RWPE2 (cell line): ENCODE results near the gene HJV.

Experiments
- ATAC-seq: fragments of 200-7000 bp; cut with Tn5 transposase; 3 replicates; pipeline ENCODE4 v1.9.1; 2021; ENCODE audit warnings: low read depth
- DNase-seq: peaks from one replicate; pipeline ENCODE4 v3.0.0-alpha.2; 2020; ENCODE audit warnings: low spot score
- H3K27ac ChIP-seq: fragments of 450-650 bp; 2 replicates; pipeline ENCODE4 v1.5.1; 2017; ENCODE audit warnings: mild to moderate bottlenecking; ENCODE audit not compliant: poor library complexity, severe bottlenecking
- H3K27me3 ChIP-seq: fragments of 250-450 bp; sonication (Bioruptor Pico); 2 replicates; pipeline ENCODE4 v1.5.1; 2021; ENCODE audit warnings: mild to moderate bottlenecking, moderate library complexity; ENCODE audit not compliant: insufficient read depth, poor library complexity, severe bottlenecking
- H3K36me3 ChIP-seq: fragments of 250-450 bp; sonication (Bioruptor Pico); 2 replicates; pipeline ENCODE4 v1.5.1; 2020; ENCODE audit warnings: low read depth, mild to moderate bottlenecking, moderate library complexity
- H3K4me1 ChIP-seq: fragments of 250-450 bp; sonication (Bioruptor Pico); 2 replicates; pipeline ENCODE4 v1.5.1; 2021; ENCODE audit warnings: mild to moderate bottlenecking, moderate library complexity; ENCODE audit not compliant: insufficient read depth, poor library complexity, severe bottlenecking
- H3K4me3 ChIP-seq: fragments of 250-450 bp; sonication (Bioruptor Pico); 2 replicates; pipeline ENCODE4 v1.5.1; 2021; ENCODE audit warnings: mild to moderate bottlenecking, moderate library complexity; ENCODE audit not compliant: severe bottlenecking
- H3K9me3 ChIP-seq: fragments of 250-450 bp; sonication (Bioruptor Pico); 2 replicates; pipeline ENCODE4 v1.5.1; 2021; ENCODE audit warnings: mild to moderate bottlenecking, moderate library complexity; ENCODE audit not compliant: severe bottlenecking
- TF ChIP-seq, protein P1 (sequence below): fragments of 450-650 bp; IDR thresholded peaks from one replicate; pipeline ENCODE4 v1.5.1; 2017; ENCODE audit warnings: mild to moderate bottlenecking, moderate library complexity; ENCODE audit not compliant: poor library complexity, severe bottlenecking

HJV gene

DNA sequence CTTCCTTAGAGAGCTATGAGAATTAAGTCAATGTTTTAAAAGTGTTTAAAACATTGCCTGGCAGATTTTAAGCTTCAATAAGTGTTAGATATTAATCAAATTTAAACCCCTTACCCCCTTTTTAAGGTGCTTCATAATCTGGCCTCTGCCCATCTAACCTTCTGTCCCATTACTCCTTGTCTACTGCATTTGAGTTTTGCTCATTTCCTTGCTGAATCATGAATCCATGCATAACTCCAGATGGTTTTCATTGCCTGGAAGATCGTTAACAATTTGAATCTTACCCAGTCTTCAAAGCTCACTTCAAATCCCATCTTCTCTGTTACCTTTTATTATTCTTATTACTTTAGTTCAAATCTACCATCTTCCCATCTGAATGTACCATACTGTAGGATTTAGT, 4.6 kb downstream of the HJV start:
- Histone ChIP-seq H3K27me3 (peaks cover 12% of the 10 kb centered on the region), H3K4me1 (no peaks in the 10 kb centered on the region), H3K27ac (no peak overlapping the region), H3K9me3 (no peaks in the 10 kb centered on the region), H3K4me3 (no peak overlapping the region), H3K36me3 (no peaks in the 10 kb centered on the region)
- no peak for DNase-seq
- no peak for ATAC-seq
- TF ChIP-seq, protein P1, sequence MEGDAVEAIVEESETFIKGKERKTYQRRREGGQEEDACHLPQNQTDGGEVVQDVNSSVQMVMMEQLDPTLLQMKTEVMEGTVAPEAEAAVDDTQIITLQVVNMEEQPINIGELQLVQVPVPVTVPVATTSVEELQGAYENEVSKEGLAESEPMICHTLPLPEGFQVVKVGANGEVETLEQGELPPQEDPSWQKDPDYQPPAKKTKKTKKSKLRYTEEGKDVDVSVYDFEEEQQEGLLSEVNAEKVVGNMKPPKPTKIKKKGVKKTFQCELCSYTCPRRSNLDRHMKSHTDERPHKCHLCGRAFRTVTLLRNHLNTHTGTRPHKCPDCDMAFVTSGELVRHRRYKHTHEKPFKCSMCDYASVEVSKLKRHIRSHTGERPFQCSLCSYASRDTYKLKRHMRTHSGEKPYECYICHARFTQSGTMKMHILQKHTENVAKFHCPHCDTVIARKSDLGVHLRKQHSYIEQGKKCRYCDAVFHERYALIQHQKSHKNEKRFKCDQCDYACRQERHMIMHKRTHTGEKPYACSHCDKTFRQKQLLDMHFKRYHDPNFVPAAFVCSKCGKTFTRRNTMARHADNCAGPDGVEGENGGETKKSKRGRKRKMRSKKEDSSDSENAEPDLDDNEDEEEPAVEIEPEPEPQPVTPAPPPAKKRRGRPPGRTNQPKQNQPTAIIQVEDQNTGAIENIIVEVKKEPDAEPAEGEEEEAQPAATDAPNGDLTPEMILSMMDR: no peak

DNA sequence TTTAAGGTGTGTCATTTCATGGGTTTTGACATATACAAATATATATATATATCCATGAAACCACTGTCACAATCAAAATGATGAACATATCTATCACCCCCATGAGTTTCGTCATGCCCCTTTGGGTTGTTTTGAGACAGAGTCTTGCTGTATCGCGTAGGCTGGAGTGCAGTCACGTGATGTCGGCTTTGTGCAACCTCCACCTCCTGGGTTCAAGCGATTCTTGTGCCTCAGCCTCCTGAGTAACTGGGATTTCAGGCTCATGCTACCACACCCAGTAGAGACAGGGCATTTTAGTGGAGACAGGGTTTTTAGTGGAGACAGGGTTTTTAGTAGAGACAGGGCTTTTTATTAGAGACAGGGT, 8.0 kb downstream of the HJV start:
- no peaks in the 10 kb centered on the region for H3K27me3 ChIP-seq
- no peaks in the 10 kb centered on the region for H3K9me3 ChIP-seq
- TF ChIP-seq, protein P1: no peak
- no peak overlapping the region for H3K4me3 ChIP-seq
- H3K4me1 ChIP-seq: no peaks in the 10 kb centered on the region
- ATAC-seq: no peak
- DNase-seq: no peak
- no peaks in the 10 kb centered on the region for H3K36me3 ChIP-seq
- H3K27ac ChIP-seq: no peak overlapping the region

DNA sequence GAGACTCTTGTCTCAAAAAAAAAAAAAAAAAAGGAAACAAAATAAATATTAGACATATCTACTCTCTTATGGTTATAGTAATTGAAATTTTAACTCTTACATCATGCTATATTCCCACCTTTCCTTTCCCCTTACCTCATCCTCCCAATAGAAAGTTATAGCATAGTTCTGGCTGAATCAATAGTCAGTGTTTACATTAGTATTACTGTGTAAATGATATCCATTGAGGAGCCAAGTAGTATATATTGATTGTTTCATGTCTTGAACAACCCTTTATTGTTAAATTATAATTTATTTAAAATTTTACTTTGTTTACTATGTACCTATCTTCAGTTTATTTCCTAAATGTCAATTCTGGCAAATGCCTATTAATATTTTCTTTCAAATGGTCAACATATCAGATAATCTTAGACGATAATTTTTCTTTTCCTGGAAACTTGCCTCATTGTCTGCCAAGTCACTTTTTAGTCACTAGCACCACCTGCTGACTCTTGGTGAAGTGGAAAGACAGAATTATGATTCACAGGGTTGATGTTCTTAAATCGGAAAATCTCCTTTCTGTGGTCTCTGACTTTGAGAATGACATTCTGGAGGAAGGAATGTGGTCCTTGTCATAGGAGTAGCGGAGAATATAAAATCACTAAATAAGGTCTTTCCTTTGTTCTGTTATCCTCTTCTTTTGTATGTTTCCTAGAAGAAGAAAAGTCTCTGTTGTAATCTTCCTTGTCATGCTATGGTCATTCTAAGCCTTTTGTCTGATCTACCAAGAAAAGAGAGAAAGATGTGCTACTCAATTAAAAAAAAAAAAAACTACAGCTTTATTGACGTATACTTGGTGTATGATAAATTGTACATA, 8.6 kb downstream of the HJV start:
- ATAC-seq (peak; percentile 72; the same call in 2 of the 3 replicates), DNase-seq (no peak)
- Histone ChIP-seq H3K4me3 (no peak overlapping the region), H3K27me3 (no peaks in the 10 kb centered on the region), H3K36me3 (no peaks in the 10 kb centered on the region), H3K27ac (no peak overlapping the region), H3K9me3 (no peaks in the 10 kb centered on the region), H3K4me1 (no peaks in the 10 kb centered on the region)
- TF ChIP-seq, protein P1: peak; percentile 96

DNA sequence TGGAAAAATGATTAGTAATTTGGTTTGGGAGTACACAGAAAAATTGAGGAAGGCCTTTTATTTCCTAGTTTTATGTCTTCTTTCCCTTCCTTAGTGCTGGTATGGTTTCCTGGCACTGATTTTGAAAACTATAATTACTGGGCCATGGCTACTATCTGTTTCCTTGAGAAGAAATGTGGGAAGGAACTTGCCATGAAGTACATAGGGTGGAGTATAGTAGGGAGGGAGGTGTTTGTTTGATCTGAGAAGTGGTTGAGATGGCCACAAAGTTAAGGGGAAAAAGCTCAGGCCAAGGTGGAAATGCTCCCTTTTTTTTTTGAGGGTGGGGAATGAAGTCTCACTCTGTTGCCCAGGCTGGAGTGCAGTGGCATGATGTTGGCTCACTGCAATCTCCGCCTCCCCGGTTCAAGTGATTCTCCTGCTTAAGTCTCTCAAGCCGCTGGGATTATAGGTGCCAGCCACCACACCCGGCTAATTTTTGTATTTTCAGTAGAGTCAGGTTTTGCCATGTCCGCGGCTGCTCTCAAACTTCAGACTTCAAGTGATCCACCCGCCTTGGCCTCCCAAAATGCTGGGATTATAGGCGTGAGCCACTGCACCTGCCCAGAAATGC, 11.3 kb downstream of the HJV start:
- Histone ChIP-seq H3K36me3 (no peaks in the 10 kb centered on the region), H3K4me3 (no peak overlapping the region), H3K9me3 (no peaks in the 10 kb centered on the region), H3K27me3 (no peaks in the 10 kb centered on the region), H3K27ac (no peak overlapping the region), H3K4me1 (peaks cover 3% of the 10 kb centered on the region)
- TF ChIP-seq, protein P1: no peak
- ATAC-seq: no peak
- no peak for DNase-seq
